ENCODE measurements around the gene SYTL5. TPM values are rescaled to one million over a fixed set of nuclear protein-coding genes. Genes with fewer than 3 reads are reported as not detected.
A peak's percentile ranks its signal among the peaks of the same experiment; 100 is the strongest.

The SYTL5 gene
- total and polyA plus RNA-seq, 7 experiments from 2014 or later = 0.12 TPM; not detected in 6

DNA sequence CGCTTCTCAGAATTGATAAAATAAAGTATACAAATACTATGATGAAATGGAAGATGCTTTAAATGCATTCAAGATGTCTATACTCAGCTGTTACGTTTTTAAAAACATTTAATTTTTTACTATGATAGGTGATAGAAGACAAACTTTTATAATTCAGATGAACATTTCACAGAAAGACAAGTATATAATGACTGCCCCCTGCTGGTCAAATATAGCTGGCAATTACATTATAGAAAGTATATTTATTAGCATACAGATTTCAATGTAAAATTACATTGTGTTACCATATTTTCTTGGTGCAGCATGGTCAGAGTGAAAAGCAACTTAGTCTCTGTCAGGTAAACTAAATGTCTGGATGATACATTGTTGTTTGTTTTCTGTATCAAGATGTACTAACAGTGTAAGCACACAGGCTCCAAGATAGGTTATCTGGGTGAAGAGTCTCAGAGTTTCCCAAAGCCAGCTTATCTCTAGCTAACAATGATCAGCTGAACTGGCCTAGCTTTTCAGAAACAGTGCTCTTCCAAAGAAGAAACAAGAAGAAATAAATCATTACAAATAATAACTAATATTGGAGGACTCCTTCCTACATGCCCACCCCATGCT, 160.2 kb downstream of the SYTL5 start:
- no peak overlapping the region for H3K27ac Mint-ChIP-seq
- DNase-seq (peak in 4 of 9 donors; percentile 7 to 17 (median 12)), ATAC-seq (no peak)
- Histone ChIP-seq H3K36me3 (ENCODE audit: control insufficient read depth in 2 of 3, insufficient read depth in 3 of 3, low read length in 3 of 3) (no peaks in the 10 kb centered on the region), H3K4me1 (ENCODE audit: control insufficient read depth in 2 of 2, insufficient read depth in 2 of 2, low read length in 2 of 2) (no peaks in the 10 kb centered on the region), H3K9me3 (ENCODE audit: control insufficient read depth in 2 of 3, low read length in 3 of 3) (no peaks in the 10 kb centered on the region), H3K27me3 (ENCODE audit: control insufficient read depth in 2 of 2, insufficient read depth in 2 of 2, low read length in 2 of 2) (no peaks in the 10 kb centered on the region), H3K4me3 (ENCODE audit: low read length) (no peak overlapping the region), H3K27ac (ENCODE audit: low read depth, low read length) (no peak overlapping the region)
- H3K4me3 Mint-ChIP-seq = no peak overlapping the region
- H3K36me3 Mint-ChIP-seq = no peaks in the 10 kb centered on the region
- intact Hi-C loops (cut with micrococcal nuclease) = loop anchor here in 1 of 2 donors (1.0 to 5.0 kb wide), 2 partner anchors 240 to 419 kb away; no protein-coding TSS in a partner anchor
- H3K4me1 Mint-ChIP-seq = no peaks in the 10 kb centered on the region
- ChIA-PET POLR2A (no interaction called here), CTCF (interaction anchor here (0.5 kb wide), 1 partner anchor 89 kb away, joined by 3 read pairs; no protein-coding TSS in a partner anchor)
- peaks cover 0 to 2% (median 0%) of the 10 kb centered on the region in 11 donors for H3K9me3 Mint-ChIP-seq
- peaks cover 0 to 4% (median 0%) of the 10 kb centered on the region in 5 donors for H3K27me3 Mint-ChIP-seq

- intact Hi-C loops (cut with micrococcal nuclease) = no loop called here
- CTCF ChIA-PET = no interaction called here
- POLR2A ChIA-PET = no interaction called here
These were observed 164.2 kb downstream of the SYTL5 start for GRCh38 chrX:38170556-38170955.

DNA sequence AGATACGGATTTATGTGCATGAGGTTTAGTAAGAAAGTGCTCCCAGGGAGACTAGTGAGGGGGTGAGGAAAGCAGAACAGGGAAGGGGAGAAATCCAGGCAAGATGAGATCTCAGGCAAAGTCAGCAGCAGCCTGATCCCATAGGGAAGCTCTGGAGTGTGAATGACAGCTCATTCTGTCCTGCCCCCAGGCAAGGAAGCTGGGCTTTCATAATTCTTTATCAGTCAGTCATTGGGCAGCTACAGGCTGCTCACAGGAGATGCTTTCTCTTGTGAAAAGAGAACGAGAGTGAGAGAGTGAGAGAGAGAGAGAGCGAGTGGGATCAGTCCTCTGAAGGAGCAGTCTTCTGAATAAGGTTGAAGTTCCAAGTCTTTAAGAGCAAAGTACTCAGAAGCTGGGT, 166.2 kb downstream of the SYTL5 start:
- no peaks in the 10 kb centered on the region for H3K36me3 Mint-ChIP-seq
- no peak overlapping the region for H3K4me3 ChIP-seq (ENCODE audit: low read length)
- peaks cover 0 to 2% (median 0%) of the 10 kb centered on the region in 11 donors for H3K9me3 Mint-ChIP-seq
- no peaks in the 10 kb centered on the region for H3K4me1 ChIP-seq (ENCODE audit: control insufficient read depth in 2 of 2, insufficient read depth in 2 of 2, low read length in 2 of 2)
- DNase-seq (no peak), ATAC-seq (no peak)
- H3K4me1 Mint-ChIP-seq = no peaks in the 10 kb centered on the region
- no peaks in the 10 kb centered on the region for H3K36me3 ChIP-seq (ENCODE audit: control insufficient read depth in 2 of 3, insufficient read depth in 3 of 3, low read length in 3 of 3)
- POLR2A ChIA-PET = no interaction called here
- no peaks in the 10 kb centered on the region for H3K27me3 ChIP-seq (ENCODE audit: control insufficient read depth in 2 of 2, insufficient read depth in 2 of 2, low read length in 2 of 2)
- H3K4me3 Mint-ChIP-seq = no peak overlapping the region
- H3K27ac Mint-ChIP-seq = peak overlapping the region in 1 of 9 donors; percentile 31
- CTCF ChIA-PET = no interaction called here
- H3K27me3 Mint-ChIP-seq = peaks cover 0 to 8% (median 0%) of the 10 kb centered on the region in 5 donors
- H3K27ac ChIP-seq (ENCODE audit: low read depth, low read length) = no peak overlapping the region
- intact Hi-C loops (cut with micrococcal nuclease) = no loop called here
- no peaks in the 10 kb centered on the region for H3K9me3 ChIP-seq (ENCODE audit: control insufficient read depth in 2 of 3, low read length in 3 of 3)

More at GRCh38 chrX:38170556-38170955, 164.2 kb downstream of the SYTL5 start:
- no peaks in the 10 kb centered on the region for H3K4me1 Mint-ChIP-seq
- no peaks in the 10 kb centered on the region for H3K36me3 Mint-ChIP-seq
- DNase-seq (no peak), ATAC-seq (no peak)
- H3K4me3 Mint-ChIP-seq = no peak overlapping the region
- peaks cover 0 to 7% (median 0%) of the 10 kb centered on the region in 5 donors for H3K27me3 Mint-ChIP-seq
- Histone ChIP-seq H3K27me3 (ENCODE audit: control insufficient read depth in 2 of 2, insufficient read depth in 2 of 2, low read length in 2 of 2) (no peaks in the 10 kb centered on the region), H3K36me3 (ENCODE audit: control insufficient read depth in 2 of 3, insufficient read depth in 3 of 3, low read length in 3 of 3) (no peaks in the 10 kb centered on the region), H3K4me1 (ENCODE audit: control insufficient read depth in 2 of 2, insufficient read depth in 2 of 2, low read length in 2 of 2) (no peaks in the 10 kb centered on the region), H3K27ac (ENCODE audit: low read depth, low read length) (no peak overlapping the region), H3K9me3 (ENCODE audit: control insufficient read depth in 2 of 3, low read length in 3 of 3) (no peaks in the 10 kb centered on the region), H3K4me3 (ENCODE audit: low read length) (no peak overlapping the region)
- no peak overlapping the region for H3K27ac Mint-ChIP-seq
- peaks cover 0 to 2% (median 0%) of the 10 kb centered on the region in 11 donors for H3K9me3 Mint-ChIP-seq

DNA sequence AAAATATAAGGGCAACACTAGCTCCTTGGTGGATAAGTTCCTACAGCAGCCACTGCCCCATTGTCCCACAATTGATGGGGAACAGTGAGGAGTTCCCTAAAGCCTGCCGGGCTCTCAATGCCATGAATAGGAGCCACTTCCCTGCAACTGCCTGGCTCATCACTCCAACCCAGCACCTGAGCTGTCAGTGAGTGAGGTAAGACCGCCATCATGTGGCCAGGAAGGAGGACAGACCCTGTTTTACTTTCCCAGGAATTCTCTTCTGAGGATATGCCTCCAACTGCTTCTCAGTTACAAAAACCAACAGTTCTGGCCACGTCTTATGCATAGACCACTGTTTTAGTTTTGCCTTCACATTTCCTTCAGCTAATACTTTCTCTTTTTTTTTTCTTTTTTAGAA, 168.8 kb downstream of the SYTL5 start:
- intact Hi-C loops (cut with micrococcal nuclease) = loop anchor here in 1 of 2 donors (2.0 kb wide), 1 partner anchor 248 kb away; no protein-coding TSS in a partner anchor
- H3K27me3 ChIP-seq (ENCODE audit: control insufficient read depth in 2 of 2, insufficient read depth in 2 of 2, low read length in 2 of 2) = no peaks in the 10 kb centered on the region
- Mint-ChIP-seq H3K36me3 (no peaks in the 10 kb centered on the region), H3K4me3 (no peak overlapping the region), H3K4me1 (no peaks in the 10 kb centered on the region), H3K9me3 (peaks cover 0 to 2% (median 0%) of the 10 kb centered on the region in 11 donors), H3K27ac (no peak overlapping the region), H3K27me3 (peaks cover 0 to 8% (median 0%) of the 10 kb centered on the region in 5 donors)
- ChIA-PET POLR2A (no interaction called here), CTCF (no interaction called here)
- DNase-seq = no peak
- no peak overlapping the region for H3K27ac ChIP-seq (ENCODE audit: low read depth, low read length)
- H3K36me3 ChIP-seq (ENCODE audit: control insufficient read depth in 2 of 3, insufficient read depth in 3 of 3, low read length in 3 of 3) = no peaks in the 10 kb centered on the region
- H3K4me1 ChIP-seq (ENCODE audit: control insufficient read depth in 2 of 2, insufficient read depth in 2 of 2, low read length in 2 of 2) = no peaks in the 10 kb centered on the region
- ATAC-seq = no peak
- no peak overlapping the region for H3K4me3 ChIP-seq (ENCODE audit: low read length)
- H3K9me3 ChIP-seq (ENCODE audit: control insufficient read depth in 2 of 3, low read length in 3 of 3) = no peaks in the 10 kb centered on the region

GRCh38 chrX:38178396-38178795, 172.0 kb downstream of the SYTL5 start:
- Mint-ChIP-seq H3K36me3 (no peaks in the 10 kb centered on the region), H3K9me3 (no peaks in the 10 kb centered on the region), H3K27ac (no peak overlapping the region), H3K27me3 (peaks cover 0 to 4% (median 0%) of the 10 kb centered on the region in 5 donors), H3K4me3 (no peak overlapping the region), H3K4me1 (no peaks in the 10 kb centered on the region)
- ChIA-PET POLR2A (no interaction called here), CTCF (no interaction called here)
- H3K9me3 ChIP-seq (ENCODE audit: control insufficient read depth in 2 of 3, low read length in 3 of 3) = no peaks in the 10 kb centered on the region
- no peak for ATAC-seq
- no peaks in the 10 kb centered on the region for H3K4me1 ChIP-seq (ENCODE audit: control insufficient read depth in 2 of 2, insufficient read depth in 2 of 2, low read length in 2 of 2)
- no peaks in the 10 kb centered on the region for H3K27me3 ChIP-seq (ENCODE audit: control insufficient read depth in 2 of 2, insufficient read depth in 2 of 2, low read length in 2 of 2)
- no peak for DNase-seq
- H3K36me3 ChIP-seq (ENCODE audit: control insufficient read depth in 2 of 3, insufficient read depth in 3 of 3, low read length in 3 of 3) = no peaks in the 10 kb centered on the region
- H3K4me3 ChIP-seq (ENCODE audit: low read length) = no peak overlapping the region
- intact Hi-C loops (cut with micrococcal nuclease) = no loop called here
- H3K27ac ChIP-seq (ENCODE audit: low read depth, low read length) = no peak overlapping the region

Small RNA genes lying within 50 kb of the gene (microRNA-seq; reads per million reads assigned to microRNA genes)
- gene MIR548AJ2 (ENCODE audit: borderline microRNAs expressed) = not detected

Other genes starting within 250 kb of the SYTL5 start
- 100 to 1,000 TPM in 1 of 5 experiments, 10 to 100 TPM in 1, 1 to 10 TPM in 2, not detected in 1; 7.8 to 223 (median 15.7) TPM for gene CYBB, start 226.5 kb upstream of the SYTL5 start, total RNA-seq
- gene CYBB, start 226.5 kb upstream of the SYTL5 start, polyA plus RNA-seq = under 1 TPM; 0.33 to 0.38 TPM
- gene DYNLT3, start 159.0 kb upstream of the SYTL5 start, total RNA-seq = 10 to 100 TPM; 13.8 to 39.3 (median 25.8) TPM
- gene DYNLT3, start 159.0 kb upstream of the SYTL5 start, polyA plus RNA-seq = 10 to 100 TPM; 23.1 to 42.1 TPM
- not detected for gene SRPX, start 214.3 kb downstream of the SYTL5 start, total RNA-seq
- gene SRPX, start 214.3 kb downstream of the SYTL5 start, polyA plus RNA-seq = not detected